Tibial nerve (tissue), 4 donors: ENCODE data around the gene SFRP2. TPM values are rescaled to one million over a fixed set of nuclear protein-coding genes. Genes with fewer than 3 reads are reported as not detected.

Experiments used
- DNase-seq, 2 donors: peaks; one replicate each; pipeline ENCODE4 v3.0.0-alpha.2; 2019; ENCODE audit warnings: low spot score in 2 of 2
- H3K27ac ChIP-seq, 4 donors: fragments of 200-600 bp; sonication (generic) in 3 of 4; one replicate each; pipeline ENCODE4 v1.5.1; 2017 to 2019; ENCODE audit warnings: mild to moderate bottlenecking in 1 of 4
- H3K27me3 ChIP-seq, 2 donors: fragments of 200-600 bp; sonication (generic) in 1 of 2; one replicate each; pipeline versions ENCODE4 v1.5.1 to v1.6.0; 2017 to 2019
- H3K36me3 ChIP-seq, 3 donors: fragments of 200-600 bp; sonication (generic); one replicate each; pipeline ENCODE4 v1.5.1; 2018 to 2019
- H3K4me1 ChIP-seq, 4 donors: fragments of 200-600 bp; sonication (generic) in 3 of 4; one replicate each; pipeline ENCODE4 v1.5.1; 2017 to 2019
- H3K4me3 ChIP-seq, 4 donors: fragments of 200-600 bp; sonication (generic) in 3 of 4; one replicate each; pipeline ENCODE4 v1.5.1; 2017 to 2019; ENCODE audit warnings: mild to moderate bottlenecking in 1 of 4, moderate library complexity in 1 of 4
- H3K9me3 ChIP-seq, 4 donors: fragments of 200-600 bp; sonication (generic) in 3 of 4; one replicate each; pipeline ENCODE4 v1.5.1; 2017 to 2019
- CTCF ChIP-seq, 5 experiments: fragments of 200-600 bp in 3 of 5; fragments of 450-650 bp in 2 of 5; sonication (generic) in 3 of 5; IDR thresholded peaks; one replicate each; pipeline ENCODE4 v1.5.1; 2016 to 2019; ENCODE audit warnings: antibody characterized with exemption in 5 of 5, mild to moderate bottlenecking in 3 of 5, moderate library complexity in 2 of 5
- EP300 ChIP-seq, 2 donors: sonication (generic); formaldehyde crosslinking; IDR thresholded peaks; one replicate each; pipeline ENCODE4 v1.6.1; 2017; ENCODE audit warnings: antibody characterized with exemption in 2 of 2, mild to moderate bottlenecking in 1 of 2
- POLR2A ChIP-seq, 2 donors: fragments of 450-650 bp; IDR thresholded peaks; one replicate each; pipeline ENCODE4 v1.6.1; 2017; ENCODE audit warnings: antibody characterized with exemption in 2 of 2, mild to moderate bottlenecking in 2 of 2, moderate library complexity in 2 of 2
- WGBS, 2 donors: methylation state at CpG; one replicate each; pipeline ENCODE4 v1.1.5; 2018; 5-methylcytosine and 5-hydroxymethylcytosine counted together
- total RNA-seq, 4 donors: library from RNA; depleted of rRNA; stranded (reverse); fragments of >200 nt; gene quantifications; one replicate each; pipeline ENCODE4 v1.1.0, GENCODE V29; 2016

Gene SFRP2
- total RNA-seq, 4 donors from 2014 or later, result 9.9 to 38.0 (median 21.8) TPM

GRCh38 chr4:153831245-153831644 is 42.4 kb upstream of the SFRP2 start:
- Histone ChIP-seq H3K9me3 (no peaks in the 10 kb centered on the region), H3K4me1 (no peaks in the 10 kb centered on the region), H3K27me3 (no peaks in the 10 kb centered on the region), H3K27ac (no peak overlapping the region), H3K36me3 (no peaks in the 10 kb centered on the region), H3K4me3 (no peak overlapping the region)
- 93 to 100% methylated on average over 1 of the region's 1 CpG for WGBS, 2 donors
- DNase-seq, result no peak
- TF ChIP-seq EP300 (IDR thresholded peaks at IDR 0.05) (no peak), POLR2A (IDR thresholded peaks at IDR 0.05) (no peak), CTCF (IDR thresholded peaks at IDR 0.05) (no peak)

DNA sequence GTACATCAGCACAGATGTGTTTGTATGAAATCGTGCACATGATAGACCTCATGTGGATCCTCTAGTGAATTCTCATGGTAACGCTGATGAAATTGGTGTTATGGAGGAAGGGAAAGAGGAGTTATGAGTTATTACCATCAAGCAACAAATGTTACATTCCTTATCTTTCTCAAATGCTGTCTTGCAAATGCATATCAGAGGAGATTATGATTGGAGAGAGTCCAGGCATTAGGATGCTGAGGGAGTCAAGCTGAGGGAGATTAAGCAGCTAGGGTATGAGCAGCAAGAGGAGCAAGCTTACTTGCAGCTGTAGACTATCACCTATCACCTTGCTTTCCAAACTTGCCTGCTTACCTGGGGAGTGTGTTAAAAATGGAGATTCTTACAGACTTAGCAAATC is 36.8 kb upstream of the SFRP2 start:
- no peaks in the 10 kb centered on the region for H3K4me1 ChIP-seq
- H3K4me3 ChIP-seq, result no peak overlapping the region
- TF ChIP-seq CTCF (IDR thresholded peaks at IDR 0.05) (no peak), POLR2A (IDR thresholded peaks at IDR 0.05) (no peak), EP300 (IDR thresholded peaks at IDR 0.05) (no peak)
- no peak for DNase-seq
- no peaks in the 10 kb centered on the region for H3K27me3 ChIP-seq
- H3K27ac ChIP-seq, result no peak overlapping the region
- WGBS, 2 donors, result 61 to 66% methylated on average over 2 of the region's 2 CpGs
- no peaks in the 10 kb centered on the region for H3K36me3 ChIP-seq
- no peaks in the 10 kb centered on the region for H3K9me3 ChIP-seq

GRCh38 chr4:153825126-153825525 is 36.2 kb upstream of the SFRP2 start:
- TF ChIP-seq CTCF (IDR thresholded peaks at IDR 0.05) (no peak), POLR2A (IDR thresholded peaks at IDR 0.05) (no peak), EP300 (IDR thresholded peaks at IDR 0.05) (no peak)
- WGBS, 2 donors, result 59 to 68% methylated on average over 4 of the region's 4 CpGs
- H3K27me3 ChIP-seq, result no peaks in the 10 kb centered on the region

DNA sequence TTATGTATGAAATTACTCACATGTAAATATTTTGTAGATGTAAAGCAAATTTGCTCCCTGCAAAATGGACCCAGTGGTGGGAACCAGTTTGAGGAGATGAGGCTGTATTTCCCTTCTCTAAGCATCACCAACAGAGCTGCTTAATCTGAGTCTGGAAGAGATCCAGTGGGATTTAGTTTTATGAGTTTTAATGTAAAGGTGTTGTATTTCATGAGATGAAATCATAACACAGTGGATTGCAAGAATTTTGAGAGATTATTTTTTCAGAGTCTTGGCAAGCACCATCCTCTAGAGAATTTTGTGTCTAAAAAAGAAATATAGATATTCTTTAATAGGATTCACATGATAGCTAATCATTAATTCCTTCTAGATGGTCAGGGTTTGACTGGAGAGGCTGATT is 35.6 kb upstream of the SFRP2 start:
- H3K9me3 ChIP-seq, result peaks cover 0 to 8% (median 2%) of the 10 kb centered on the region in 4 donors
- H3K27ac ChIP-seq, result no peak overlapping the region
- H3K4me1 ChIP-seq, result no peaks in the 10 kb centered on the region
- no peak overlapping the region for H3K4me3 ChIP-seq
- H3K36me3 ChIP-seq, result no peaks in the 10 kb centered on the region
- no peak for DNase-seq
- no peak for TF ChIP-seq EP300 (IDR thresholded peaks at IDR 0.05)
- no peak for TF ChIP-seq POLR2A (IDR thresholded peaks at IDR 0.05)
- no peak for TF ChIP-seq CTCF (IDR thresholded peaks at IDR 0.05)
- H3K27me3 ChIP-seq, result no peaks in the 10 kb centered on the region

More at GRCh38 chr4:153825126-153825525, 36.2 kb upstream of the SFRP2 start:
- DNase-seq, result no peak
- no peaks in the 10 kb centered on the region for H3K36me3 ChIP-seq
- H3K27ac ChIP-seq, result no peak overlapping the region
- peaks cover 0 to 2% (median under 1%) of the 10 kb centered on the region in 4 donors for H3K9me3 ChIP-seq
- no peak overlapping the region for H3K4me3 ChIP-seq
- no peaks in the 10 kb centered on the region for H3K4me1 ChIP-seq

DNA sequence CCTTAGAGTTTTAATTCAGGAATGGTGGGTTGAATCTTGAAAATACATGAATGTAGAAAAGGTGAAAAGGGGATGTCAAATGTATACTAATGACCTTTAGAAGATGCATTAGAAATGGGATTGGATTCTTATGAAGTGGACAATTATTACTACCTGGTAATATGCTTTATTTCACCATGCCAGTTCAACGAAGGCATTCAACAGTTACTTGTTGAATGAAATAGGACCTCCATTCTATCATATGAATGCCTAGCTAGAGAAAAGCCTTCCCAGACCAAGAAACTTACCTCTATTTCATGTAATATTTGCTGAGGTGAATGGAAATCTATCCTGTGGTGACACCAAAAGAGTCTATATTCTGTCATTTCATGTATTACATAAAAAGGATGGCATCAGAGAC is 34.6 kb upstream of the SFRP2 start:
- no peak for DNase-seq
- H3K4me1 ChIP-seq, result no peaks in the 10 kb centered on the region
- peaks cover 0 to 8% (median 2%) of the 10 kb centered on the region in 4 donors for H3K9me3 ChIP-seq
- no peak for TF ChIP-seq POLR2A (IDR thresholded peaks at IDR 0.05)
- no peak for TF ChIP-seq EP300 (IDR thresholded peaks at IDR 0.05)
- TF ChIP-seq CTCF (IDR thresholded peaks at IDR 0.05), result no peak
- H3K36me3 ChIP-seq, result no peaks in the 10 kb centered on the region
- H3K4me3 ChIP-seq, result no peak overlapping the region
- 87 to 97% methylated on average over 1 of the region's 1 CpG for WGBS, 2 donors
- no peaks in the 10 kb centered on the region for H3K27me3 ChIP-seq
- no peak overlapping the region for H3K27ac ChIP-seq
